GM12892 (cell line): ENCODE measurements around the gene DAPK1.

Source experiments
- POLR2A ChIP-seq: IDR thresholded peaks from 2 replicates; pipeline ENCODE4 v1.6.1; 2011; ENCODE audit warnings: low read depth, low read length, control low read depth
- POLR2AphosphoS5 ChIP-seq: IDR thresholded peaks from 2 replicates; pipeline ENCODE4 v1.6.1; 2011; ENCODE audit warnings: low read depth, low read length, control low read depth
- TAF1 ChIP-seq: IDR thresholded peaks from 2 replicates; pipeline ENCODE4 v1.6.1; 2011; ENCODE audit warnings: low read depth, mild to moderate bottlenecking, control low read depth, low read length, borderline replicate concordance

- TF ChIP-seq TAF1 (no peak), POLR2A (no peak), POLR2AphosphoS5 (no peak)
Observed at GRCh38 chr9:87682618-87683017, 185.0 kb downstream of the DAPK1 start.
